OCI-LY3 (cell line): ENCODE measurements around the gene F10.

ENCODE experiments used
- EZH2phosphoT487 ChIP-seq: fragments of 200-600 bp; shearing (Covaris generic); IDR thresholded peaks from 2 replicates; pipeline ENCODE4 v1.6.1; 2018; ENCODE audit warnings: antibody characterized with exemption, mixed run types, low read depth
- TF ChIP-seq, protein P1 (sequence below): fragments of 200-600, 300-600 bp; sonication (generic); IDR thresholded peaks from 2 replicates; pipeline ENCODE4 v1.5.1; 2014; ENCODE audit warnings: antibody characterized with exemption, low read length, low read depth

- TF ChIP-seq, protein P1, sequence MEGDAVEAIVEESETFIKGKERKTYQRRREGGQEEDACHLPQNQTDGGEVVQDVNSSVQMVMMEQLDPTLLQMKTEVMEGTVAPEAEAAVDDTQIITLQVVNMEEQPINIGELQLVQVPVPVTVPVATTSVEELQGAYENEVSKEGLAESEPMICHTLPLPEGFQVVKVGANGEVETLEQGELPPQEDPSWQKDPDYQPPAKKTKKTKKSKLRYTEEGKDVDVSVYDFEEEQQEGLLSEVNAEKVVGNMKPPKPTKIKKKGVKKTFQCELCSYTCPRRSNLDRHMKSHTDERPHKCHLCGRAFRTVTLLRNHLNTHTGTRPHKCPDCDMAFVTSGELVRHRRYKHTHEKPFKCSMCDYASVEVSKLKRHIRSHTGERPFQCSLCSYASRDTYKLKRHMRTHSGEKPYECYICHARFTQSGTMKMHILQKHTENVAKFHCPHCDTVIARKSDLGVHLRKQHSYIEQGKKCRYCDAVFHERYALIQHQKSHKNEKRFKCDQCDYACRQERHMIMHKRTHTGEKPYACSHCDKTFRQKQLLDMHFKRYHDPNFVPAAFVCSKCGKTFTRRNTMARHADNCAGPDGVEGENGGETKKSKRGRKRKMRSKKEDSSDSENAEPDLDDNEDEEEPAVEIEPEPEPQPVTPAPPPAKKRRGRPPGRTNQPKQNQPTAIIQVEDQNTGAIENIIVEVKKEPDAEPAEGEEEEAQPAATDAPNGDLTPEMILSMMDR: no peak
- TF ChIP-seq EZH2phosphoT487: no peak
Measured at GRCh38 chr13:113074401-113074800, 48.2 kb upstream of the F10 start.
